Measurements from ENCODE around the gene UGT1A5.

UGT1A5 gene

DNA sequence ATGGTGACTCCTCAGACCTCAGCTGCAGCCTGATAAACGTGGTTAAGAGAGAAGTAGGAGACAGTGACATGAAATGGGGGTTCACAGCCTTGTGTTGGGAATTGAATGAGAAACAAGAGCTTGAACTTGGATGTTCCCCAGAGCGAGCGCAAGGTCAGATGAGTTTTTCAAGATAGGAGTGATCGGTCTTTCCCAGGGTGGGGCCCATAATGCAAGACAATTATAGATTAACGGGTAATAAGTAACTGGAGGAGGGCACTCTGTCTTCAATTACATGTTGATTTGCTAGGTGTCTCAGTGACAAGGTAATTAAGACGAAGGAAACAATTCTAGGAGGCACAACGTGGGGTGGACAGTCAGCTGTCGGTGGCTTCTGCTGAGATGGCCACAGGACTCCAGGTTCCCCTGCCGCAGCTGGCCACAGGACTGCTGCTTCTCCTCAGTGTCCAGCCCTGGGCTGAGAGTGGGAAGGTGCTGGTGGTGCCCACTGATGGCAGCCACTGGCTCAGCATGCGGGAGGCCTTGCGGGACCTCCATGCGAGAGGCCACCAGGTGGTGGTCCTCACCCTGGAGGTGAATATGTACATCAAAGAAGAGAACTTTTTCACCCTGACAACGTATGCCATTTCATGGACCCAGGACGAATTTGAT lies at the start of gene UGT1A5:
TSS of gene UGT1A5 (plus strand) at position 297 of the 651 bp plus-strand sequence. CDS start at position 382, 85 bp downstream.
- H3K27ac ChIP-seq: no peak within 1 kb of the TSS
- TF ChIP-seq, protein P1, sequence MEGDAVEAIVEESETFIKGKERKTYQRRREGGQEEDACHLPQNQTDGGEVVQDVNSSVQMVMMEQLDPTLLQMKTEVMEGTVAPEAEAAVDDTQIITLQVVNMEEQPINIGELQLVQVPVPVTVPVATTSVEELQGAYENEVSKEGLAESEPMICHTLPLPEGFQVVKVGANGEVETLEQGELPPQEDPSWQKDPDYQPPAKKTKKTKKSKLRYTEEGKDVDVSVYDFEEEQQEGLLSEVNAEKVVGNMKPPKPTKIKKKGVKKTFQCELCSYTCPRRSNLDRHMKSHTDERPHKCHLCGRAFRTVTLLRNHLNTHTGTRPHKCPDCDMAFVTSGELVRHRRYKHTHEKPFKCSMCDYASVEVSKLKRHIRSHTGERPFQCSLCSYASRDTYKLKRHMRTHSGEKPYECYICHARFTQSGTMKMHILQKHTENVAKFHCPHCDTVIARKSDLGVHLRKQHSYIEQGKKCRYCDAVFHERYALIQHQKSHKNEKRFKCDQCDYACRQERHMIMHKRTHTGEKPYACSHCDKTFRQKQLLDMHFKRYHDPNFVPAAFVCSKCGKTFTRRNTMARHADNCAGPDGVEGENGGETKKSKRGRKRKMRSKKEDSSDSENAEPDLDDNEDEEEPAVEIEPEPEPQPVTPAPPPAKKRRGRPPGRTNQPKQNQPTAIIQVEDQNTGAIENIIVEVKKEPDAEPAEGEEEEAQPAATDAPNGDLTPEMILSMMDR (IDR thresholded peaks at IDR 0.05; ENCODE audit: low read depth, low read length, missing control alignments): no peak
- in situ Hi-C loops (cut with HindIII; ENCODE audit: low pct_ligation_motif_present, low sequenced_read_pairs): no loop called here
- DNase-seq: no peak
- H3K27me3 ChIP-seq (replicated peaks): no peaks in the 10 kb centered on the region
- H3K4me3 ChIP-seq (ENCODE audit: low read depth, low read length): no peak within 1 kb of the TSS
- no peaks in the 10 kb centered on the region for H3K36me3 ChIP-seq (replicated peaks)

- Histone ChIP-seq H3K36me3 (replicated peaks) (no peaks in the 10 kb centered on the region), H3K4me3 (ENCODE audit: low read depth, low read length) (no peak overlapping the region), H3K27ac (no peak overlapping the region), H3K27me3 (replicated peaks) (no peaks in the 10 kb centered on the region)
- peak; percentile 15 for DNase-seq
- TF ChIP-seq, protein P1 (IDR thresholded peaks at IDR 0.05; ENCODE audit: low read depth, low read length, missing control alignments): no peak
- in situ Hi-C loops (cut with HindIII; ENCODE audit: low pct_ligation_motif_present, low sequenced_read_pairs): no loop called here
Observed at GRCh38 chr2:233663911-233664310, 48.8 kb upstream of the UGT1A5 start.

DNA sequence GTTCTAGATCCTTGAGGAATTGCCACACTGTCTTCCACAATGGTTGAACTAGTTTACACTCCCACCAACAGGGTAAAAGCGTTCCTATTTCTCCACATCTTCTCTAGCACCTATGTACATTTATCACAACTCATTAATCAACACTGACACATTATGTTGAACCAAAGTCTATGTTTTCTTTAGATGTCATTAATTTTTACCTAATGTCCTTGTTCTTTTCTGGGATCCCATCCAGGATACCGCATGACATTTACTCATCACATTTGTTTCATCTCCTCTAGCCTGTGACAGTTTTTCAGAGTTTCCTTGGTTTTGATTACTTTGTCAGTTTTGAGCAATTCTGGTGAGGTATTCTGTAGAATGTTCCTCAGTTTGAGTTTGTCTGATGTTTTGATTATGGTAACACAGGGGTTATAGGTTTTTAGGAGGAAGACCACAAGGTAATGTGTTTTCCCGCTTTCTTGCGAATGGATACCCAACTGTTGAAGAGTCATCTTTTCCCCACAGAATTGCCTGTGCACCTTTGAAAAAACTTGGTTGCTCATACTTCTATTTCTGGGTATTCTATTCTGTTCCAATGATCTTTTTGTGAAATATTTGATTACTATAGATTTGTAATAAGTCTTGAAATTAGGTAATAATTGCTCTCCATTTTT lies 44.0 kb upstream of the UGT1A5 start:
- Histone ChIP-seq H3K27me3 (replicated peaks) (no peaks in the 10 kb centered on the region), H3K36me3 (replicated peaks) (no peaks in the 10 kb centered on the region), H3K27ac (no peak overlapping the region), H3K4me3 (ENCODE audit: low read depth, low read length) (no peak overlapping the region)
- no peak for DNase-seq
- TF ChIP-seq, protein P1 (IDR thresholded peaks at IDR 0.05; ENCODE audit: low read depth, low read length, missing control alignments): no peak
- in situ Hi-C loops (cut with HindIII; ENCODE audit: low pct_ligation_motif_present, low sequenced_read_pairs): no loop called here

- in situ Hi-C loops (cut with HindIII; ENCODE audit: low pct_ligation_motif_present, low sequenced_read_pairs): no loop called here
- Histone ChIP-seq H3K36me3 (replicated peaks) (no peaks in the 10 kb centered on the region), H3K27me3 (replicated peaks) (no peaks in the 10 kb centered on the region), H3K27ac (no peak within 1 kb of the TSS), H3K4me3 (ENCODE audit: low read depth, low read length) (no peak within 1 kb of the TSS)
- TF ChIP-seq, protein P1 (IDR thresholded peaks at IDR 0.05; ENCODE audit: low read depth, low read length, missing control alignments): no peak
- no peak for DNase-seq
Observed at GRCh38 chr2:233671290-233672161, 41.2 kb upstream of the UGT1A5 start, which contains the start of gene UGT1A9. Gene UGT1A9 (plus strand): TSS chr2:233671898. CDS start chr2:233671935, 37 bp downstream.

DNA sequence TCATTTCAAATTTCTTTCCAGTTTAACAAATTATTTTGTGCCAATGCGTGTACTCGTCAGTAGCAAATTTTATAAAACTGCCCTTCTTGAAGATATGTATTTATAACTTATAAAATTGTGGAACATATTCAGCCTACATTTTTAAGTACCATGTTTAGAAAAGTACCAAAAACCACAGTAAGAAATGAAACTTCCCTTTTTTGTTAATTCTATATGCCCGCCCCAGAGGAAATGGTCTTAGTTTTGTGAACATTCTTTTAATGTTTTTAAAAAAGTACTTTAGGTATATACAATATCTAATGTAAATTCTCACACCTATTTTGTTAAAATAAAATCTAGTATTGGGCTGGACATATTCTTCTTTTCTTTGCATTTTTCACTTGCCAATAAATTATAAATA lies 39.8 kb upstream of the UGT1A5 start:
- H3K36me3 ChIP-seq (replicated peaks): no peaks in the 10 kb centered on the region
- no peak for DNase-seq
- TF ChIP-seq, protein P1 (IDR thresholded peaks at IDR 0.05; ENCODE audit: low read depth, low read length, missing control alignments): no peak
- in situ Hi-C loops (cut with HindIII; ENCODE audit: low pct_ligation_motif_present, low sequenced_read_pairs): no loop called here
- H3K4me3 ChIP-seq (ENCODE audit: low read depth, low read length): no peak overlapping the region
- H3K27ac ChIP-seq: no peak overlapping the region
- H3K27me3 ChIP-seq (replicated peaks): no peaks in the 10 kb centered on the region

Data from brain microvascular endothelial cell (primary cell).